Thyroid gland (tissue), 4 donors: ENCODE results near the gene EFNA3. TPM values are rescaled to one million over a fixed set of nuclear protein-coding genes. Genes with fewer than 3 reads are reported as not detected.

ENCODE experiments used
- DNase-seq, 2 donors: peaks; one replicate each; pipeline ENCODE4 v3.0.0-alpha.2; 2019
- H3K27ac ChIP-seq, 3 donors: fragments of 200-600 bp; sonication (generic); 1 replicate in 2 of 3; 2 replicates in 1 of 3; pipeline ENCODE4 v1.5.1; 2016 to 2019; ENCODE audit warnings: mild to moderate bottlenecking in 1 of 3, moderate library complexity in 1 of 3
- H3K27me3 ChIP-seq: fragments of 200-600 bp; sonication (generic); one replicate; pipeline ENCODE4 v1.5.1; 2019
- H3K36me3 ChIP-seq, 2 donors: fragments of 200-600 bp; sonication (generic); one replicate each; pipeline ENCODE4 v1.5.1; 2016 to 2019
- H3K4me1 ChIP-seq, 2 donors: fragments of 200-600 bp; sonication (generic); one replicate each; pipeline ENCODE4 v1.5.1; 2017 to 2019
- H3K4me3 ChIP-seq, 3 donors: fragments of 200-600 bp; sonication (generic); replicated peaks in 1 of 3; 1 replicate in 2 of 3; 2 replicates in 1 of 3; pipeline ENCODE4 v1.5.1; 2016; ENCODE audit warnings: mild to moderate bottlenecking in 1 of 3
- H3K9me3 ChIP-seq: fragments of 200-600 bp; sonication (generic); one replicate; pipeline ENCODE4 v1.5.1; 2017
- POLR2A ChIP-seq, 2 donors: fragments of 450-650 bp; IDR thresholded peaks; one replicate each; pipeline ENCODE4 v1.6.1; 2017; ENCODE audit warnings: antibody characterized with exemption in 2 of 2, mild to moderate bottlenecking in 2 of 2, moderate library complexity in 1 of 2
- WGBS, 2 donors: methylation state at CpG; one replicate each; pipeline ENCODE4 v1.1.5; 2017; 5-methylcytosine and 5-hydroxymethylcytosine counted together
- intact Hi-C: fragments of 100-400 bp; cut with DNase I; formaldehyde crosslinking; loops from one replicate; pipeline ENCODE4 v1.15.1; 2023
- total RNA-seq, 4 donors: library from RNA; depleted of rRNA; stranded (reverse); fragments of >200 nt; gene quantifications; one replicate each; pipeline ENCODE4 v1.2.3, GENCODE V29; 2016
- TF ChIP-seq, protein P1 (sequence below), 6 experiments: fragments of 200-600 bp in 3 of 6; fragments of 450-650 bp in 3 of 6; sonication (generic) in 3 of 6; IDR thresholded peaks; one replicate each; pipeline ENCODE4 v1.5.1; 2016 to 2019; ENCODE audit warnings: antibody characterized with exemption in 6 of 6, mild to moderate bottlenecking in 2 of 6, inconsistent platforms in 1 of 6, moderate library complexity in 1 of 6

Gene EFNA3
- total RNA-seq, 4 donors from 2014 or later, result 1.2 to 2.9 (median 2.0) TPM

DNA sequence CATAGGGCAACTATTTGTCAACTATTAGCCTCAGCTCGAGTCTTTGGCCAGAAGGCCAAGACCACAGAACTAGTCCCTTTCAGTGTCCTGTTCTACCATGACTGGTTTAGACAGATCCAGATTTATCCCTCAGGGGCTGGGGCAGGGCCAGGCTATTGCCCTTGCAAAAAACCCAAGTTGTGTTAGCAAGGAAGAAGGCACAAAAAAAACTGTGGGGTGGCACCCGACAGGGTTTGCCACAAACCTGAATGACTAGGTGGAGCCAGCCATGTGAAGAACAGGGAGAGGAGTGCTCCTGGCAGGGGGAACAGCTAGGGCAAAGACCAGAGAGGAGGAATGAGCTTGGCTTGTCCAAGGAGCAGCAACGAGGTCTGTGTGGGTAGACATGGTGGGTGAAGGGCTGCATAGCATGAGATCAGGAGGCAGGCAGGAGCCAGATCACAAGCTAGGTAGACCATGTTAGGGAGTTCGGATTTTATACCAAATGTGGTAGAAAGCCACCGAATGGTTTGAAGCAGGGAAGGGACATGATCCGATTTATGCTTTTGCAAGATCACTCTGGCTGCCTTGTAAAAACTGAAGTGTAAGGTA lies 40.7 kb upstream of the EFNA3 start:
- H3K4me3 ChIP-seq, result no peak overlapping the region
- WGBS, 2 donors, result 73 to 84% methylated on average over 6 of the region's 6 CpGs
- H3K36me3 ChIP-seq, result no peaks in the 10 kb centered on the region
- TF ChIP-seq POLR2A (IDR thresholded peaks at IDR 0.05), result no peak
- TF ChIP-seq, protein P1, sequence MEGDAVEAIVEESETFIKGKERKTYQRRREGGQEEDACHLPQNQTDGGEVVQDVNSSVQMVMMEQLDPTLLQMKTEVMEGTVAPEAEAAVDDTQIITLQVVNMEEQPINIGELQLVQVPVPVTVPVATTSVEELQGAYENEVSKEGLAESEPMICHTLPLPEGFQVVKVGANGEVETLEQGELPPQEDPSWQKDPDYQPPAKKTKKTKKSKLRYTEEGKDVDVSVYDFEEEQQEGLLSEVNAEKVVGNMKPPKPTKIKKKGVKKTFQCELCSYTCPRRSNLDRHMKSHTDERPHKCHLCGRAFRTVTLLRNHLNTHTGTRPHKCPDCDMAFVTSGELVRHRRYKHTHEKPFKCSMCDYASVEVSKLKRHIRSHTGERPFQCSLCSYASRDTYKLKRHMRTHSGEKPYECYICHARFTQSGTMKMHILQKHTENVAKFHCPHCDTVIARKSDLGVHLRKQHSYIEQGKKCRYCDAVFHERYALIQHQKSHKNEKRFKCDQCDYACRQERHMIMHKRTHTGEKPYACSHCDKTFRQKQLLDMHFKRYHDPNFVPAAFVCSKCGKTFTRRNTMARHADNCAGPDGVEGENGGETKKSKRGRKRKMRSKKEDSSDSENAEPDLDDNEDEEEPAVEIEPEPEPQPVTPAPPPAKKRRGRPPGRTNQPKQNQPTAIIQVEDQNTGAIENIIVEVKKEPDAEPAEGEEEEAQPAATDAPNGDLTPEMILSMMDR (IDR thresholded peaks at IDR 0.05), result no peak
- intact Hi-C loops, result no loop called here
- DNase-seq, result peak; percentile 19 to 28
- no peak overlapping the region for H3K27ac ChIP-seq
- no peaks in the 10 kb centered on the region for H3K9me3 ChIP-seq
- H3K27me3 ChIP-seq, result no peaks in the 10 kb centered on the region
- H3K4me1 ChIP-seq, result peaks cover 0 to 18% of the 10 kb centered on the region in 2 donors

GRCh38 chr1:155038602-155039307 lies 39.9 kb upstream of the EFNA3 start:
- H3K4me3 ChIP-seq, result no peak overlapping the region
- no peak for TF ChIP-seq POLR2A (IDR thresholded peaks at IDR 0.05)
- TF ChIP-seq, protein P1 (IDR thresholded peaks at IDR 0.05), result no peak
- no peaks in the 10 kb centered on the region for H3K36me3 ChIP-seq
- intact Hi-C loops, result no loop called here
- no peaks in the 10 kb centered on the region for H3K9me3 ChIP-seq
- H3K27me3 ChIP-seq, result no peaks in the 10 kb centered on the region
- WGBS, 2 donors, result 49 to 57% methylated on average over 8 of the region's 8 CpGs
- H3K4me1 ChIP-seq, result peaks cover 0 to 18% of the 10 kb centered on the region in 2 donors
- DNase-seq, result peak; percentile 48 to 56
- H3K27ac ChIP-seq, result no peak overlapping the region

GRCh38 chr1:155039308-155039669 lies 39.3 kb upstream of the EFNA3 start:
- H3K27ac ChIP-seq, result no peak overlapping the region
- intact Hi-C loops, result no loop called here
- H3K27me3 ChIP-seq, result no peaks in the 10 kb centered on the region
- H3K36me3 ChIP-seq, result no peaks in the 10 kb centered on the region
- TF ChIP-seq POLR2A (IDR thresholded peaks at IDR 0.05), result no peak
- TF ChIP-seq, protein P1 (IDR thresholded peaks at IDR 0.05), result no peak
- peaks cover 0 to 18% of the 10 kb centered on the region in 2 donors for H3K4me1 ChIP-seq
- no peak for DNase-seq
- no peak overlapping the region for H3K4me3 ChIP-seq
- H3K9me3 ChIP-seq, result no peaks in the 10 kb centered on the region
- 77 to 78% methylated on average over 2 to 3 of the region's 4 CpGs for WGBS, 2 donors

DNA sequence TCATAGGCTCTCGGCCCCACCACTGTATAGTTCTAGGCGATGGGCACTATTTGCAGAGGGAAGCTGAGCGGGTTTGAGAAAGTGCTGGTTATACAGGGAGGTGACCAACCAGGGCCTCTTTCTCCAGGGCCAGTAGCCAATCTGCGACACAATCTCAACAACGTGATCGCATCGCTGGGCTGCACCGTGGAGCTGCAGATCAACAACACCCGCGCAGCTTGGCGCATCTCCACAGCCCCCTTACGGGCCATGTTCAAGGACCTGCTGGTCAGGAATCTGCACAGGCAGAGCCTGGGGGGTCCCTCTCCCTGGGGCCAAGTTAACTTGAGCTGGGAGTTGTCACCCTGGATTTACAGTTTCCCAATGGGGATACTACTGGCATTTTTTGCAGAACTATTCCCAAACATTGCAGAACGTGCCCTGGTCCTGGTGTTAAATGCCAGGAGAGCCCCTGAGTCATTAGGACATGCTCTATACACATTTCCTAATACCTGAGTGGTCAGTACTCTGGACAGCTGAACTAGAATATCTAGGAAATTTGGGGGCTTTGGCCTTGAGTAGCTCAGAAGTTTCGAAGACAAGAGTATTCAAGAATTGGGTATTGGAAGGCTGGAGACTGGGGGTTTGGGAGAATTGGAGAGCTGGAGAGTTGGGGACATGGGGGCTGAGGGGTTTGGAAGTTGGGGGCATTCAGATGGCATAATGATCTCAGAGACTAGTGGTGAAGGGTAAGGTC lies 38.1 kb upstream of the EFNA3 start:
- Histone ChIP-seq H3K36me3 (no peaks in the 10 kb centered on the region), H3K27me3 (no peaks in the 10 kb centered on the region), H3K9me3 (no peaks in the 10 kb centered on the region), H3K4me3 (no peak overlapping the region), H3K27ac (no peak overlapping the region), H3K4me1 (peaks cover 0 to 28% of the 10 kb centered on the region in 2 donors)
- intact Hi-C loops, result no loop called here
- peak; percentile 44 to 56 for DNase-seq
- 63 to 75% methylated on average over 13 to 14 of the region's 14 CpGs for WGBS, 2 donors
- TF ChIP-seq POLR2A (IDR thresholded peaks at IDR 0.05), result no peak
- TF ChIP-seq, protein P1 (IDR thresholded peaks at IDR 0.05), result no peak

DNA sequence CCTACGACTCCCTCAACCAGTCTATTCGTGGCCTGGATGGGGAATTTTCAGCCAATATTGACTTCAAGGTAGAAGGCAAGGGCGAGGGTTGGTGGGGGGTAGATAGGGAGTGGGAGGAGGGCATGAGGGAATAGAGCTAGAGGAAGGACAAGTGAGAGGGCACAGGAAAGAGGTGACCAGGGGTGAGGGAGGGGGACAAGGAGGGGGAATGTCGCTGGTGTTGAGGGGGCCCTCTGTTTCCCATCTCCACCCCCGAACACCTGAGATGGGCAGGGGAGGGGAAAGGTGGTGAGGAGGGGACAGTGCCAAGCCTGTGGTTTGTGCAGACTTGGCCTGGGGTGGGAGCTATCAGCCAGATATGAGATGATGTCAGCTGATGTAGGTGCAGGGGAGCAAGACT lies 35.8 kb upstream of the EFNA3 start:
- 84 to 90% methylated on average over 5 of the region's 5 CpGs for WGBS, 2 donors
- intact Hi-C loops, result no loop called here

More for the DNA sequence above, 35.8 kb upstream of the EFNA3 start:
- peaks cover 0 to 26% of the 10 kb centered on the region in 2 donors for H3K4me1 ChIP-seq
- no peaks in the 10 kb centered on the region for H3K27me3 ChIP-seq
- TF ChIP-seq, protein P1 (IDR thresholded peaks at IDR 0.05), result no peak
- no peak for TF ChIP-seq POLR2A (IDR thresholded peaks at IDR 0.05)
- no peaks in the 10 kb centered on the region for H3K36me3 ChIP-seq
- H3K27ac ChIP-seq, result no peak overlapping the region
- DNase-seq, result no peak
- H3K4me3 ChIP-seq, result no peak overlapping the region
- no peaks in the 10 kb centered on the region for H3K9me3 ChIP-seq
